HG03103 (cell line): ENCODE results near the gene MAN1C1.
"Not testable (repeated sequence)": the region's sequence is repeated elsewhere in the genome, so short reads cannot be mapped to it uniquely, and the experiment has no call there.

ENCODE experiments used
- ATAC-seq: cut with Tn5 transposase; IDR thresholded peaks from one replicate; pipeline ENCODE4 v1.9.1; 2021; ENCODE audit warnings: low read depth; ENCODE audit not compliant: unreplicated experiment

MAN1C1 gene

DNA sequence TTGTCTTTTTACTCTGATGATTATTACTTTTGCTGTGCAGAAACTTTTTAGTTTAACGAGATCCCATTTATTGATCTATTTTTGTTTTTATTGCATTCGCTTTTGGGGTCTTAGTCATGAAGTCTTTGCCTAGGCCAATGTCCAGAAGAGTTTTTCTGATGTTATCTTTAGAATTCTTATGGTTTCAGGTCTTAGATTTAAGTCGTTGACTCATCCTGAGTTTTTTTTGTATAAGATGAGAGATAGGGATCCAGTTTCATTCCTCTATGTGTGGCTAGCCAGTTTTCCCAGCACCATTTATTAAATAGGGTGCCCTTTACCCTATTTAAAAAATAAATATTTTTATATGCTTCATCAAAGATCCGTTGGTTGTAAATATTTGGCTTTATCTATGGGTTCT lies 13.2 kb downstream of the MAN1C1 start:
- no peak for ATAC-seq

DNA sequence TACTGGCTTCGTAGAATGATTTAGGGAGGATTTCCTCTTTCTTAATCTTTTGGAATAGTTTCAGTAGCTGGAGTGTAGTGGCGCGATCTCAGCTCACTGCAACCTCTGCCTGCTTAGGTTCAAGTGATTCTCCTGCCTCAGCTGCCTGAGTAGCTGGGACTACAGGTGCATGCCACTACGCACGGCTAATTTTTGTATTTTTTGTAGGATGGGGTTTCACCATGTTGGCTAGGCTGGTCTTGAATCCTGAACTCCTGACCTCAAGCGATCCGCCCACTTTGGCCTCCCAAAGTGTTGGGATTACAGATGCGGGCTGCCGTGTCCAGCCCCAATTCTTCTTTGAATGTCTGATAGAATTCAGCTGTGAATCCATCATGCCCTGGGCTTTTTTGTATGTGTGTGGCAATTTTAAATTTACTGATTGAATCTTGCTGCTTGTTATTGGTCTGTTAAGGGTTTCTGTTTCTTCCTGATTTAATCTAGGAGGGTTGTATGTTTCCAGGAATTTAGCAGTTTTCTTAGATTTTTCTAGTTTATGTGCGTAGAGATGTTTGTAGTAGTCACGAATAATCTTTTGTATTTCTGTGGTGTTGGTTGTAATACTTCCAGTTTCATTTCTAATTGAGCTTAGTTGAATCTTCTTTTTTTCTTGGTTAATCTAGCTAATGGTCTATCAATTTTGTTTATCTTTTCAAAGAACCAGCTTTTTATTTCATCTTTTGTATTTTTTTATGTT lies 15.3 kb downstream of the MAN1C1 start:
- ATAC-seq = no peak

DNA sequence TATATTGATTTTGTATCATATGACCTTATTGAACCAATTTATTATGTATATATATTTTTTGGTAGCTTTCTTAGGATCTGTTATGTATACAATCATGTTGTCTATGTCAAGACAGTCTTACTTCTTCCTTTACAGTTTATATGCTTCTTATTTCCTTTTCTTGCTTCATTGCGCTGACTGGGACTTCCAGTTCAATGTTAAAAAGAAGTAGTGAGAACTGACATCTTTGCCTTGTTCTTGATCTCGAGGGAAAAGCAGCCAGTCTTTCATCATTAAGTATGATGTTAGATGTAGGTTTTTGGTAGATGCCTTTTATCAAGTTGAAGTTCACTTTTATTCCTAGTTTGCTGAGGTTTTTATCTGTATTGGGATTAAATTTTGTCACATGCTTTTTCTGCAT lies 17.5 kb downstream of the MAN1C1 start:
- no peak for ATAC-seq

DNA sequence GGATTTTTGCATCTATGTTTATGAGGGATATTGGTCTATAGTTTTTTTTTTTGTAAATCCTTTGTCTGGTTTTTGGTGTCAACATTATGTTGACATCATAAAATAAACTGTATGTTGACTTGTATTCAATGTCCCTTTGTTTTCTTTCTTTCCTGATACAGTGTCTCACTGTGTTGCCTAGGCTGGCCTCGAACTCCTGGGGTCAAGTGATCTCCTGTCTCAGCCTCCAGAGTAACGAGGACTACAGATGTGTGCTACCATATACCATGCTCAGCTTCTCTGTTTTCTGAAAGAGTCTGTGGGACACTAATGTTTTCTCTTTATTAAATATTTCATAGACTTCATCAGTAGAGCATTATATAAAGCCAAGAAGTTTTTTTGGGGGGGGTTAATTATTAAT lies 18.3 kb downstream of the MAN1C1 start:
- ATAC-seq = no peak

DNA sequence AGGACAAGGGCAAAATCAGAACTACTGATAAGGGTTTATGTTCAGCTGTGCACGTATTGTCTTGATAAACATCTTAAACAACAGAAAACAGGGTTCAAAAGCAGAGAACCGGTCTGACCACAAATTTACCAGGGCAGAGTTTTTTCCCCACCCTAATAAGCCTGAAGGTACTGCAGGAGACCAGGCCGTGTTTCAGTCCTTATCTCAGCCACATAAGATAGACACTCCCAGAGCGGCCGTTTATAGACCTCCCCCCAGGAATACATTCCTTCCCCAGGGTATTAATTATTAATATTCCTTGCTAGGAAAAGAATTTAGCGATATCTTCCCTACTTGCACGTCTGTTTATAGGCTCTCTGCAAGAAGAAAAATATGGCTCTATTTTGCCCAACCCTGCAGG lies 19.6 kb downstream of the MAN1C1 start:
- not testable (repeated sequence) for ATAC-seq

DNA sequence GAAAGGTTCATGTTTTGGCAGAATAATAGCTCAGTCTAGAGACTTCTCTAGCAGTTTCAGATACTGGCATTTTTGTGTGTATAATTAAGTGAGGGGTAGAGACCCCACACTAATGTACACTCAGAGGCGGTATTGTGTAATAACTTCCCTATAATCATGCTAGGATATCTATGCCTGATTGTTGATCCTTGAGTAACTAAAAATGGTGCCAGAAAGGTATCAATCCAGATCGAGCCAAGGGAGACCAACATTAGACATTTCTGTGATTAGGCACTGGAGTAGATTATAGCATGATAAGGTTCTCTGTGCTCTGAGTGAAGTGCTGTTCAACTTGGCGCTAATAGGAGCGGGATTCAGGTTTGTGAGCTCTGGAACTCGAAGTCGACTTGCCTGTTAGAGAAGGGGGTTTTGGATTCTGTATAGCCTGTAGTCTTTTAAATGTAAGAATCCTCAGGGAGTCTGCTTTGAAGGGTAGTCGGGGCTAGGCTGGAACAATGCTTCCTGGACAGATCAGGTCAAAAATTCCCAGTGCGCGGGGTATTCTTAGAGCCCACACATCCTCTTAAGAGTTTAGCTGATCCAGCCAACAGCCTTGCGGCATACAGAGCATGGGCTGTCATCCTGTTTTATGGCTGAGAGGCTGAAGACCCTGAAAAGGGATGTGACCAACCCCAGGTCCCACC lies 24.2 kb downstream of the MAN1C1 start:
- no peak for ATAC-seq

DNA sequence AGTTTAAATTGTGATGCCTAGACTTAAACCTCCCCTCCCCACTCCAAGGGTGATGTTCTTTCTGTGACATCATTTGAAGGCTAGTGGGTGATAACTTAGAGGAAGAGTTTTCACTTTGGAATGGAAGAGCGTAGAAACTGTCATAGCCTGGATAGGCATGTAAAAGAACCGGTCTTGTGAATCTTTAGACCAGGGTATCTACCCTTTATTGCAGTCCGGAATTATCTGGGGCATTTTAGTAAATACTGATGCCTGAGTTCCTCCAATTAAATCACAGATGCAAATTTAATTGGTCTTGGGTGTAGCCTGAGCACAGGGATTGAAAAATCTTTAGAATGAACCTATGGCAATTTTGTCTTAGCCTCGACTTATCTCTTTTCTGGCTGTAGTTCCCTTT lies 24.7 kb downstream of the MAN1C1 start:
- ATAC-seq = no peak

DNA sequence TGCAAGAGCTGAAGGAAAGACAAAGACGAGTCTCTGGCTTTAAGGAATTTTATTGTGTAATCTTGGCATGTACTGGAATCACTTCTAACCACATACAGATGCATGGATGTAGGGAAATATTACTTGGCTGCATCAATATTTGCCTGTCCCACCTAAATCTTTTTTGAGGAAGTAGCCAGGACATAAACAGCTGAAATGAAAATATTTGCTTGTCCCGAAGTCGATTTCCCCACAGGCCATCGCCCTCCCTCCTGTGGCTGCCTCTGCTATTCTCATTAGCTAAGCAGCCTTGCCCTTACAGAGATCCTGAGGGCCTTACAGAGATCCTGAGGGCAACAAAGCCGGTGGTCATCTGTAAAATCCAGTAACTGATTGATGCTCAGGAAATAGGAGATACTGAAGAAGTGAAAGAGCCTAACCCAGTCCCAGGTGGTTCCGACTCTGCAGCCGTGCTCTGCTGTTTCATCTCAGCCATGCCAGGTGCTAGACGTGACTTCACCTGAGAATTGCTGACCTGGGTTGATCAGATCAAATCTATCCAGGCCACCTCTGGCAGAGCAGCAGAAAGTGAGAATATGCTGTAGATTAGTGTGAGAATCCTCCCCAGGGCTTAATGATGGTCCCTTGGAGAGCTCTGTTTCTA lies 25.5 kb downstream of the MAN1C1 start:
- no peak for ATAC-seq

DNA sequence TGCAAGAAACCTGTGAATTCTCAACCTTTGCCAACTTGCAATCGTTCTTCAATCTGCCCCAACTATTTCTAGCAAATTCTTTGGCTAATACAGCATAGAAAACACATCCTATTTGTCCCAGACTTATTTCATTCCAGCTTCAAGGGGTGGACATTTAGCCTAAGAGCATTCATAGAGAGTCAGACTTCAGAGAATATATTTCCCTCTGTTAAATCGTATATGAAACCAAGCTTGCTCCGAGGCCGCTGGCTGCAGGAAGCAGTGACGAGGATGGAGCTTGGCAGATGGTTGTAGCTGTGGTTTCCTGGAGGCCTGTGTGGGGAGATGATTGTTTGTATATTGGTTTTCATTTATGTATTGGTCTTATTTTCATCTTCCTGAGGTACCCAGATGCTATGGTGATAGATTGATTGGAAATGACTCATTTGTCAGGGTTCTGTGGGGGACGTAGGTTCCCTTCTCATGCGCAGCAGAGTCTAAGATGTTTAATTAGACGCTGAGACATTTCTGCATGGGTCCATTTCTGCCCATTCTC lies 26.1 kb downstream of the MAN1C1 start:
- no peak for ATAC-seq

DNA sequence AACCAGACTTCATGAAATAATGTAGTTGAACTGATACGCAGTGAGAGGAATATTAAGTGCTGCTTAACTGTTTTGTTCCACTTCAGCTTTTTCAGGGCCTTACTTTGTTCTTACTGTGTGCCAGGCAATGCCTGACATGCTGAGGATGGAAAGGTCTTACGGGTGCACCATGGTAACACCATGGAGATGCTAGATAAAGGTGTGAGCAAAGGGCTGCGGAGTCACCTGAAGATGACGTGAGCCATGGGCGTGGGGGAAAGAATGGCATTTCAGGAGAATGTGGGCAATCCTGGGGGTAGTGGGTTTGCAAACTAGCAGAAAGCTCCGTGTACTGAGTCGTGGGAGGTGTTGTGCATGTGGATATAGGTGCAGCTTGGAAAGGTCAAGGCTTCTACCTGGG lies 27.3 kb downstream of the MAN1C1 start:
- no peak for ATAC-seq

DNA sequence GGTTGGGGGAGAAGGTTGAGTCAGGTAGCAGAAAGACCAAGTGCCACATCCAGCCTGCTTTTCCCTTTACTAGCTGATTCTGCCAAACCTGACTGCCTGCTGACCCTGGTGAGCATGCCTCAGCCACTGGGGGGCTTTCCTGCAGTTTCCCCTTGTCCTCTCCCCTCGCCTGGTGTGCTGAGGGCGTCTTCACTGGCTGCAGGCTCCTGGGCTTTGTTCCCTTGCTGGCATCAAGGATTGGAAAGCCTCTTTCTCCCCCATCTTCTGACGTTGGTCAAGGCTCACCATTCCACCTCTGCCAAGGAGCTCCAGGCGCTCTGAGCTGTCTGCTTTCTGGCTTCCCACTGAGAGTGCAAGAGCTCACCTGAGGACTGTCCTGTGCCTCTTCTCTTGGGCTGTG lies 28.4 kb downstream of the MAN1C1 start:
- no peak for ATAC-seq

DNA sequence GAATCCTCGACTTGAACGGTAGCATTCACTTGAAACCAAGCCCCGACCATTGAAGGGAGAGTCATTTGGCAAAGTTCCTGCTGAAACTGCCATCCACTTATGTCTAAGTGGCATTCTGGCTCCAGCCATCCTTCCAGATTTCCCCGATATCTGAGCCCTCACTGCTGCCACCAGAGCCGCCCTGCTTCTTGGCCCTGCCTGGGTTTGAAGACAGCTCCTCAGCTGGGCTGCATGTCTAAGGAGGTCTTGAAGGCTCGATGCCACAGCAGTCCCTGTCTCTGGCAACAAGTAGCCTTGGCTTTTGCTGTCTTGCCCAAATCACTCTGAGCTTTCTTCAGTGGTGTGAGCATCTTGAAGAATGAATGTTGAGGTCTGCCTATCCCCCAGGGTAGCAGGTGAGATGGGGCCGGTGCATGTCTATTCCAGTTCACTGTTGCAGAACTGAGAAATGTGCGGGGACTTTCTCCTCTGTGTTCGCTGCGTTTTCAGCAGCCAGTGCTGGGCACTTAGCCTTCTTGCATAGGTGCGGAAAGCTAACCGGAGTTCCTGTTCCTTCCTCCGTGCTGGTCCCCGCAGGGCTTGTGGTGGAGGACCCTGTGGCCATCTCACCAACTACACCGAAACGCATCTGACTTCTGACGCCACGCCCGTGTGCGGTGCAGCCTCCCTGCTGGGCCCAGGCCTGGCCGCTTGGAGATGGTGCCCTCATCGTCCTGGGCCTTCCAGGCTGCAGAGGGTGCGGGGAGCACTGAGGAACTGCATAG lies 29.2 kb downstream of the MAN1C1 start:
- no peak for ATAC-seq

DNA sequence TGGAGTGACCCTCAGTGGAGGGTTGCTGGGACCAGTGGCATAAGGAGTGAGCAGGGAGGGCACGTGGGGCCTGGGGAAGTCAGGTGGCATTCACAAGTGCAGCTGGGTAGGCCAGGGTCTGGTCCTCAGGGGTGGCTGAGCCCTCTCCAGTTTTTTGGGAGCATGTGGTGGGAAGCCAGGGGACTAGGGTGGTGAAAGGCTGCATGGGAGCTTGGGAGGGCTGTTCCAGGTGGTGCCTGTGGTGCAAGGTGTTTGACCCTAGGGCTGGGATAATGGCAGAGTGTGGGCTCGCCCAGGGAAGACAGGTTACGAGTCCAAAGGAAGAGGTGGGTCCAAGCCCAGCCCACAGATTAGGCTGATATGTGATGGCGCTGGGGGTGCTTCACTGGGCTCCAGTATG lies 30.5 kb downstream of the MAN1C1 start:
- no peak for ATAC-seq

DNA sequence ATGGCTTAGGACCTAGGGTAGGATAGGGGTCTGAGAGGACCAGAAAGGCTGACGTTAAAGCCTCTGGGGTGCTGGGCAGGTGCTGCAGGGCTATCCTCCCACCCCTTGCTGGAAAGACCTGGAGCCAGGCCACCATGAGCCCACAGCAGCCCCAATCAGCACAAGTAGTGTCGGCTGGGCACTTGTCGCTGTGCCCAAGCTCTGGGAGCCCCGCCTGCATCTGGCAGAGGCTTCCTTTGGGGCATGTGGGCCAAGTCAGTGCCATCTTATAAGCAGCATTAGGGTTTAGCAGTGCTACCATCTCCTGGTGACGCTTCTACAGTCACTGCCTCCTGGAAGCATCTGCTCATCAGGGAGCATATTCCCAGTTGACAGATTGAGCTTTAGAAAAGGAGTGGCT lies 31.3 kb downstream of the MAN1C1 start:
- ATAC-seq = no peak

DNA sequence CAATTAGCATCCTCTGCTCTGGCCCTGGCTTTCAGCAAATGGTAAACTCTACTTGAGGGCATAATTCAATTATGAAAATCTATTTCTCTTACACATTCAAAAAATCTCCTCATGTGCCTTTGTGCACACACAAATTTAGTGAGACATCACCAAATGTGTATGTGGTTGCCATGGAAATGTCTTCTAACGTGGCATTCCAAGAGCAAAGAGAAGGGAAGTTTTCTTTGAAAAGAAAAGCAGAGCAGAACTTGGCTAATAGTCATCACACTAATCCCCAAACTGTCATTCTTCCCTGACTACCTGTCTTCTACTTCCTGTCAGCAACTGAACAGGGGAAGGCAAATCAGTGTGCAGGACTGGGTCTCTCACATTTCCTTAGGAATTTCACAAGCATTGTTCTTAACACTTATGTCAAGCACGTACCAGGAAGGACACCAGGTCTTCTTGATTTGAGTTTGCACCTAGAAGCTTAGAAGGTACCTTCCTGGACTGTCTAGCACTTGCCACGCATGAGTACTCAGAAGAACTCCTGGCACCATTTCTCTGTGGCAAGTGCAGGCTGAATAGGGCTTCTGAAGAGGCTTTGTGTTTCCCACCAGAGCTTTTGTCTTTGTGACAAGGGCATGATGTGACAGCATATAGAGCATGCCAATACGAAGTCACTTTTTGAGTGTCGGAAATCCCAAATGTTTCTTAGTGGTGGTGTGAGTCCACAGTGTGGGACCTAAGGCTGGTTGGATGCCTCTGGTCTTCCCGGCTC lies 32.3 kb downstream of the MAN1C1 start:
- ATAC-seq = no peak

DNA sequence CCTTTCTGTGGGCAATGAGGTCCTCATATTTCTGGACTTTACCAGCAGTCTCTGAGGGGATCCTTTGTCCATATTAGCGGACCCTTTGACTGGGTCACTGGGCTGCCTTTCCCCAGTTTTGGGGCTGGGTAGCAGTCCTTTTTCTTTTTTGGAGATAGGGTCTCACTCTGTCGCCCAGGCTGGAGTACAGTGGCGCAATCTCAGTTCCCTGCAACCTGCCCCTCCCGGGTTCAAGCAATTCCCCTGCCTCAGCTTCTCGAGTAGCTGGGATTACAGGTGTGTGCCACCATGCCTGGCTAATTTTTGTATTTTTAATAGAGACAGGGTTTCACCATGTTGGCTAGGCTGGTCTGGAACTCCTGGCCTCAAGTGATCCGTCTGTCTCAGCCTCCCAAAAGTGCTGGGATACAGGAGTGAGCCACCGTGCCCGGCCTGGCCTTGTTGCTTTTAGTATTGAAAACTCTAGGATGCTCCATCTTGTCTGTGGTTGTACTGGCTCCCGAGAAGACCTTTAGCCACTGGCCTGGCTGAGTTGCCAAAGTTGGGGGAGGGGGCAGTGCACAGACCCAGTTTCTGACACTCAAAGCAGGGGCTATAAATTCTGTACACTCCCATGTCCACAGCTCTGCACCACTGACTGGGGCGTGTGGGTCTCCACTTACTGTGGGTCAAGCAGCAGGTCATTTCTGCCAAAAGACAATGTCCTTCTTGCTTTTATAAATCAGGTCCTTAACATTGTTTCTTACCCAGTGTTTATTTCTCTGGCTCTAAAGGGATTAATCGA lies 33.1 kb downstream of the MAN1C1 start:
- ATAC-seq = no peak

DNA sequence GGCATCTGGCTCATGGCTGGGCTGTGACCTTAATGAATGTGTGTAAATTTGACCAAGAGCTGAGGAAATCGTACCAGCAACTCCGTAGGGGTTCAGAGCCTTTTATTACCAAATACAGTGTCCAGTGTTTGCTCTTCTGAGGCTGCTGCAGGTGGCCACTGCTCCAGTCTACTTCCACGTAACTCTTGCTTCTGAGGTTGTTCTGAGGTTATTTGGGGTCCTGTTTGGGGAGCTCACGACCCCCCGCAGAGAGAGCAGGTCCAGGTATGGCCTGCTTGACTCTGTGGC lies 33.6 kb downstream of the MAN1C1 start:
- ATAC-seq = no peak

DNA sequence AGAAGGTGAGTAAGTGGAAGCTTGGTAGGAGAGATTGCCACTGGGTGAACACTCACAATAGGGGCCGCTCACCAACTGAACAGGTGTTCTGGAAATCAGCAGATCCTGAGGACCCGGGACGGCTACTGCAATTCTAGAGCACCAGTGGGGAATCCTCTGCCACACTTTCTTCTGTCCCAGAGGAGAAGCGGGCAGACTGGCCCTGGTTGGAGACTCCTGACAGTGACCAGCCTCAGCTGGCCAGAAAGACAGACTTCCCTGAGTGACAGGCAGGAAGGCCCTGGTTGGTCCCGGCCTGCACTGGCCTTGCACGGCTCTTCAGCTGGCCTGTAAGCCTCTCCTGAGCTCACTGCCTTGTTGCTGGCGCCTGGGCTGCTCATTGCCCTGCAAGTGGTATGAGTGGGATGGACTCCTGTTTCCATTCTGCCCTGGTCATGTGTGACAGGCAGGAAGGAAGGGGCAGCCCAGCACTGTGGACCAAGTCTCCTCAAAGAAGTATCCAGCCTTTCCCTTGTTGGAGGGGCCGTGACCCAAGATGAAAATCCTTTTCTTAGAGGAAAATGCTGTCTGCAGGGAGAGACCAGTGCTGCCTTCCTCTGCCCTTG lies 34.5 kb downstream of the MAN1C1 start:
- no peak for ATAC-seq
